B cell (primary cell): ENCODE data around the gene WWTR1. TPM values are rescaled to one million over a fixed set of nuclear protein-coding genes. Genes with fewer than 3 reads are reported as not detected.

Experiments
- ATAC-seq: fragments of 200-7000 bp; cut with Tn5 transposase; one replicate; pipeline ENCODE4 v1.10.0; 2021; ENCODE audit warnings: low read depth, mild to moderate bottlenecking, moderate number of reproducible peaks, moderate library complexity
- CTCF ChIA-PET: fragments of 350-600 bp; sonication (Branson Sonifier 250); formaldehyde crosslinking; loops from one replicate; lab custom pipeline; 2021; ENCODE audit warnings: antibody characterized with exemption, inconsistent platforms; lab: Charles Lee
- POLR2A ChIA-PET: fragments of 350-600 bp; sonication (Branson Sonifier 250); formaldehyde crosslinking; loops from one replicate; lab custom pipeline; 2021; ENCODE audit warnings: antibody characterized with exemption; lab: Charles Lee
- DNase-seq: peaks from one replicate; pipeline ENCODE4 v3.0.0; 2013
- H2AFZ ChIP-seq: 2 replicates; pipeline ENCODE4 v1.6.1; 2012; ENCODE audit warnings: mild to moderate bottlenecking, low read depth, low read length; ENCODE audit not compliant: insufficient read depth, poor library complexity, severe bottlenecking
- H3K27ac ChIP-seq, 2 donors: 1 replicate in 1 of 2; 2 replicates in 1 of 2; pipeline ENCODE4 v1.5.1; 2012 to 2013; ENCODE audit warnings: low read length in 2 of 2, mild to moderate bottlenecking in 2 of 2, moderate library complexity in 1 of 2
- H3K27me3 ChIP-seq, 4 experiments: fragments of 200-600 bp in 1 of 4; sonication (generic) in 1 of 4; replicated peaks in 1 of 4; 1 replicate in 2 of 4; 2 replicates in 2 of 4; pipeline versions ENCODE4 v1.6.1 to v1.7.0; 2013 to 2016; ENCODE audit warnings: low read length in 3 of 4, mild to moderate bottlenecking in 2 of 4, mixed read lengths in 1 of 4, moderate library complexity in 1 of 4; ENCODE audit not compliant: insufficient read depth in 4 of 4, control insufficient read depth in 3 of 4; ENCODE audit errors: control extremely low read depth in 1 of 4
- H3K36me3 ChIP-seq, 2 experiments: replicated peaks in 1 of 2; 1 replicate in 1 of 2; 2 replicates in 1 of 2; pipeline versions ENCODE4 v1.6.1 to v1.7.1; 2013; ENCODE audit warnings: low read length in 1 of 2; ENCODE audit not compliant: insufficient read depth in 2 of 2, control insufficient read depth in 1 of 2; ENCODE audit errors: control extremely low read depth in 1 of 2, extremely low read depth in 1 of 2
- H3K4me1 ChIP-seq, 2 donors: fragments of 200-600 bp in 1 of 2; sonication (generic) in 1 of 2; 1 replicate in 1 of 2; 2 replicates in 1 of 2; pipeline versions ENCODE4 v1.5.1 to v1.6.1; 2013 to 2017; ENCODE audit warnings: low read length in 2 of 2; ENCODE audit not compliant: control insufficient read depth in 2 of 2, insufficient read depth in 2 of 2
- H3K4me2 ChIP-seq: replicated peaks from 2 replicates; pipeline ENCODE3; 2012; ENCODE audit warnings: mild to moderate bottlenecking, low read depth, low read length; ENCODE audit not compliant: poor library complexity, severe bottlenecking
- H3K4me3 ChIP-seq, 5 experiments: fragments of 200-600 bp in 1 of 5; sonication (generic) in 1 of 5; 1 replicate in 3 of 5; 2 replicates in 2 of 5; pipeline versions ENCODE4 v1.5.1 to v1.7.0; 2011 to 2016; ENCODE audit warnings: low read length in 4 of 5, mild to moderate bottlenecking in 4 of 5, low read depth in 2 of 5, control low read depth in 1 of 5, moderate library complexity in 1 of 5; ENCODE audit not compliant: insufficient read depth in 1 of 5; ENCODE audit errors: control extremely low read depth in 1 of 5, extremely low read depth in 1 of 5
- H3K79me2 ChIP-seq: fragments of 200-600 bp; sonication (generic); one replicate; pipeline ENCODE4 v1.6.0; 2016; ENCODE audit warnings: low read length; ENCODE audit not compliant: control insufficient read depth, insufficient read depth
- H3K9ac ChIP-seq: fragments of 200-600 bp; sonication (generic); 2 replicates; pipeline ENCODE4 v1.6.1; 2017; ENCODE audit warnings: mild to moderate bottlenecking, low read length, moderate library complexity
- H3K9me3 ChIP-seq, 3 donors: one replicate each; pipeline versions ENCODE4 v1.6.1 to v1.7.1; 2013; ENCODE audit warnings: low read length in 2 of 3; ENCODE audit not compliant: control insufficient read depth in 2 of 3, insufficient read depth in 1 of 3; ENCODE audit errors: control extremely low read depth in 1 of 3
- H4K20me1 ChIP-seq: 2 replicates; pipeline ENCODE4 v1.6.0; 2012; ENCODE audit warnings: mild to moderate bottlenecking, low read length; ENCODE audit not compliant: insufficient read depth, control insufficient read depth, poor library complexity, severe bottlenecking
- H3K27ac Mint-ChIP-seq: one replicate; pipeline ENCODE4 v1.8.0; 2021; ENCODE audit warnings: mixed read lengths
- H3K27me3 Mint-ChIP-seq: one replicate; pipeline ENCODE4 v1.8.0; 2021; ENCODE audit warnings: mixed read lengths
- H3K4me1 Mint-ChIP-seq: one replicate; pipeline ENCODE4 v1.8.0; 2021; ENCODE audit warnings: mixed read lengths
- H3K4me3 Mint-ChIP-seq: one replicate; pipeline ENCODE4 v1.8.0; 2021; ENCODE audit warnings: mixed read lengths
- H3K9me3 Mint-ChIP-seq: one replicate; pipeline ENCODE4 v1.8.0; 2022; ENCODE audit warnings: mixed read lengths; ENCODE audit not compliant: insufficient read depth
- EZH2 ChIP-seq: IDR thresholded peaks from 2 replicates; pipeline ENCODE4 v1.6.1; 2012; ENCODE audit warnings: borderline replicate concordance, low read depth, mild to moderate bottlenecking, moderate library complexity, low read length; ENCODE audit not compliant: insufficient read depth, poor library complexity, severe bottlenecking
- WGBS: methylation state at CpG from one replicate; pipeline ENCODE4 v1.1.5; 2013; ENCODE audit warnings: missing lambda C conversion rate; ENCODE audit not compliant: insufficient coverage; 5-methylcytosine and 5-hydroxymethylcytosine counted together
- intact Hi-C: fragments of 100-400 bp; cut with micrococcal nuclease; formaldehyde crosslinking; loops from one replicate; pipeline ENCODE4 v1.10.0; 2022
- polyA plus RNA-seq: library from polyadenylated mRNA; depleted of rRNA; stranded (reverse); fragments of >200 nt; gene quantifications from 2 replicates; pipeline ENCODE4 v1.2.3, GENCODE V29; 2012
- total RNA-seq, 2 donors: library from RNA; stranded (reverse); fragments of 120-200 nt in 1 of 2; gene quantifications; 1 replicate in 1 of 2; 2 replicates in 1 of 2; pipeline versions ENCODE4 v1.2.3 to v1.2.4, GENCODE V29; 2013 to 2022
- TF ChIP-seq, protein P1 (sequence below): fragments of 200-600 bp; IDR thresholded peaks from one replicate; pipeline ENCODE4 v1.8.0; 2022; ENCODE audit warnings: antibody characterized with exemption, mild to moderate bottlenecking

The WWTR1 gene
- total and polyA plus RNA-seq, 2 donors (not counting 1 experiment from before 2014, with no cell fraction given) = 0.79 to 2.3 TPM

DNA sequence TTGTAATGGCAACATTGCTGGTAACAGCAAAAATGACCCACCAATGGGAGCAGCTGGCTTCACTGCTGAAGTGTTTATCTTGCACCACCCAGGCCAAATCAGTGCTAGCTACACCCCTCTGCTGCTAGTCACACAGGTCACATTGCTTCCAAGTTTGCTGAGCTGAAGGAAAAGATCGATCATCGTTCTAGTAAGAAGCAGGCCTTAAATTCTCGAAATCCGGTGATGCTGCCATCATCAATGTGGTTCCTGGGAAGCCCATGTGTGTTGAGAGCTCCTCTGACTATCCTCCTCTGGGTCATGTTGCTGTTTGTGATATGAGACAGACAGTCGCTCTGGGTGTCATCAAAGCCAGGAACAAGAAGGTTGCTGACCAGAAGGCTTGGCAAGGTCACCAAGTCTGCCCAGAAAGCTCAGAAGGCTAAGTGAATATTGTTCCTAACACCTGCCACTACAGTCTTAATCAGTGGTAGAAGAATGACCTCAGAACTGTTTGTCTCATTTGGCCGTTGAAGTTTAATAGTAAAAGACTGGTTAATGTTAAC is 162.2 kb downstream of the WWTR1 start:
- DNase-seq (no peak), ATAC-seq (no peak)
- H3K9me3 ChIP-seq = no peaks in the 10 kb centered on the region
- Mint-ChIP-seq H3K4me1 (no peaks in the 10 kb centered on the region), H3K9me3 (no peaks in the 10 kb centered on the region), H3K27me3 (peaks cover 22% of the 10 kb centered on the region), H3K27ac (no peak overlapping the region), H3K4me3 (no peak overlapping the region)
- no peak overlapping the region for H3K9ac ChIP-seq
- intact Hi-C loops = no loop called here
- no peak overlapping the region for H3K4me3 ChIP-seq
- no peak overlapping the region for H3K4me2 ChIP-seq
- no peak overlapping the region for H3K27ac ChIP-seq
- no peaks in the 10 kb centered on the region for H3K36me3 ChIP-seq
- TF ChIP-seq, protein P1, sequence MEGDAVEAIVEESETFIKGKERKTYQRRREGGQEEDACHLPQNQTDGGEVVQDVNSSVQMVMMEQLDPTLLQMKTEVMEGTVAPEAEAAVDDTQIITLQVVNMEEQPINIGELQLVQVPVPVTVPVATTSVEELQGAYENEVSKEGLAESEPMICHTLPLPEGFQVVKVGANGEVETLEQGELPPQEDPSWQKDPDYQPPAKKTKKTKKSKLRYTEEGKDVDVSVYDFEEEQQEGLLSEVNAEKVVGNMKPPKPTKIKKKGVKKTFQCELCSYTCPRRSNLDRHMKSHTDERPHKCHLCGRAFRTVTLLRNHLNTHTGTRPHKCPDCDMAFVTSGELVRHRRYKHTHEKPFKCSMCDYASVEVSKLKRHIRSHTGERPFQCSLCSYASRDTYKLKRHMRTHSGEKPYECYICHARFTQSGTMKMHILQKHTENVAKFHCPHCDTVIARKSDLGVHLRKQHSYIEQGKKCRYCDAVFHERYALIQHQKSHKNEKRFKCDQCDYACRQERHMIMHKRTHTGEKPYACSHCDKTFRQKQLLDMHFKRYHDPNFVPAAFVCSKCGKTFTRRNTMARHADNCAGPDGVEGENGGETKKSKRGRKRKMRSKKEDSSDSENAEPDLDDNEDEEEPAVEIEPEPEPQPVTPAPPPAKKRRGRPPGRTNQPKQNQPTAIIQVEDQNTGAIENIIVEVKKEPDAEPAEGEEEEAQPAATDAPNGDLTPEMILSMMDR = no peak
- TF ChIP-seq EZH2 = no peak
- CTCF ChIA-PET = no interaction called here
- peaks cover 0 to 12% (median 3%) of the 10 kb centered on the region in 4 experiments for H3K27me3 ChIP-seq
- H3K4me1 ChIP-seq = no peaks in the 10 kb centered on the region
- WGBS = 50% methylated on average over 2 of the region's 6 CpGs
- H2AFZ ChIP-seq = no peak overlapping the region
- H3K79me2 ChIP-seq = no peaks in the 10 kb centered on the region
- H4K20me1 ChIP-seq = no peaks in the 10 kb centered on the region
- POLR2A ChIA-PET = no interaction called here

DNA sequence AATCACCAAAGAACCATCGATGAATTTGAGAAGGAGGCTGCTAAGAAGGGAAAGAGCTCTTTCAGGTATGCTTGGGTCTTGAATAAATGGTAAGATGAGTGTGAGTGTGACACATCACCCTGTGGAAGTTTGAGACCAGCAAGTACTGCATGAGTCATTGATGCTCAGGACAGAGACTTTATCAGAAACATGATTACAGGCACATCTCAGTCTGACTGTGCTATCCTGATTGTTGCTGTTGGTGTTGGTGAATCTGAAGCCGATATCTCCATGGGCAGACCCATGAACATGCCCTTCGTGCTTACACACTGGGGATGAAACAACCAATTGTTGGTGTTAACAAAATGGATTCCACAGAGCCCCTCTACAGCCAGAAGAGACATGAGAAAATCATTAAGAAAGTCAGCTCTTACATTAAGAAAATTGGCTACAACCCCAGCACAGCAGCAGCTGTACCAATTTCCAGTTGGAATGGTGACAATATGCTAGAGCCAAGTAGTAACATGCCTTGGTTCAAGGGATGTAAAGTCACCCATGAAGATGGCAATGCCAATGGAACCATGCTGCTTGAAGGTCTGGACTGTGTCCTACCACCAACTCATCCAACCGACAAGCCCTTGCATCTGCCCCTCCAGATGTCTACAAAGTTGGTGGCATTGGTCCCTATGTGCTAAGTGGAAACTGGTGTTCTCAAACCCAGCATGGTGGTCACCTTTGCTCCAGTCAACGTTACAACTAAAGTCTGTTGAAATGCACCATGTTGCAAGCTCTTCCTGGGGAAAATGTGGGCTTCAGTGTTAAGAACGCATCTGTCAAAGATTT is 162.9 kb downstream of the WWTR1 start:
- Histone ChIP-seq H3K27ac (no peak overlapping the region), H4K20me1 (no peaks in the 10 kb centered on the region), H3K4me1 (no peaks in the 10 kb centered on the region), H2AFZ (no peak overlapping the region), H3K36me3 (no peaks in the 10 kb centered on the region), H3K4me2 (no peak overlapping the region), H3K79me2 (no peaks in the 10 kb centered on the region), H3K9me3 (peaks cover 0 to 2% (median 0%) of the 10 kb centered on the region in 3 donors), H3K9ac (no peak overlapping the region), H3K4me3 (no peak overlapping the region), H3K27me3 (peaks cover 0 to 12% (median 3%) of the 10 kb centered on the region in 4 experiments)
- no peaks in the 10 kb centered on the region for H3K9me3 Mint-ChIP-seq
- intact Hi-C loops = no loop called here
- H3K27me3 Mint-ChIP-seq = peaks cover 28% of the 10 kb centered on the region
- H3K4me3 Mint-ChIP-seq = no peak overlapping the region
- WGBS = 100% methylated on average over 3 of the region's 6 CpGs
- DNase-seq (no peak), ATAC-seq (no peak)
- H3K4me1 Mint-ChIP-seq = no peaks in the 10 kb centered on the region
- ChIA-PET CTCF (interaction anchor here (0.6 kb wide), 1 partner anchor 692 kb away, joined by 4 read pairs; no protein-coding TSS in a partner anchor), POLR2A (no interaction called here)
- H3K27ac Mint-ChIP-seq = no peak overlapping the region
- TF ChIP-seq EZH2 = no peak
- TF ChIP-seq, protein P1 = no peak
